Activated T-cell treated with anti-CD3 and anti-CD28 coated beads for 4 hours (primary cell): ENCODE measurements around the gene HOXC10.

ENCODE experiments used
- DNase-seq: peaks from one replicate; pipeline ENCODE4 v3.0.0-alpha.2; 2020

HOXC10 gene

DNA sequence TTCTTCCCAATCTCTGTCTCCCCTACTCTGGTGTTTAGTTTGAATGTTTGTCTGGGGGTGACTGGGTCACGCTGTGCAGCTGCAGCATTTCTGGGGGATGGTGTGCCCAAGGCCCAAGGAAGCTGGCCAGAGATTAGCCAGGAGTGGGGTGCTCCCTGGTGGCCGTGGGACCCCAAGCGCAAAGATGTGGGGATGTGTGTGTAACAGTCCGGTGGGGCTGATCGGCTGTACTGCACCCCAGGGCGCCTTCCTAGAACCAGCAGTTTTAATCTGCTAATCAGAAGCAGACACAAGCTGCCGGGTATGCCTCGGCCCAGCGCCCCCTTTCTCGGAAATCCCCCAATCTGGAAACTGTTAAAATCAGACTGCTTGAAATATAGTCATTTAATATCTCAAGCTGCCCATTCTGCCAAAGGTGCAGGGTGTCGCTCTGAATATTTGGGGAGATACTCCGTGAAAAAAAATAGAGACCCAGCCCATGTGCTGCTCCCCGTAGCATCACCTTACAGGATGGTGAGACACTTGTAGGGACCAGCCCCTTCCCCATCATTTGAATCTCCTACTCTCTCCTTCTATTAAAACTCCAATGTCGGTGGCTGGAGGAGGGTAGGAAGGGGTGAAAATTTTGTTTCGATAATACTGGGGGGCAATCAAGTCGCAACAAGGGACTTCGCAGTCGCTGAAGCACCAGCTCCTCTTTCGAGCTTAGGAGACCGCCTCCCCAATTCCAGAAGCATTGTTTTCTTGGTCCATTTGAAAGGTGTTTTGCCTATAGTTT is 19.3 kb downstream of the HOXC10 start:
- no peak for DNase-seq

DNA sequence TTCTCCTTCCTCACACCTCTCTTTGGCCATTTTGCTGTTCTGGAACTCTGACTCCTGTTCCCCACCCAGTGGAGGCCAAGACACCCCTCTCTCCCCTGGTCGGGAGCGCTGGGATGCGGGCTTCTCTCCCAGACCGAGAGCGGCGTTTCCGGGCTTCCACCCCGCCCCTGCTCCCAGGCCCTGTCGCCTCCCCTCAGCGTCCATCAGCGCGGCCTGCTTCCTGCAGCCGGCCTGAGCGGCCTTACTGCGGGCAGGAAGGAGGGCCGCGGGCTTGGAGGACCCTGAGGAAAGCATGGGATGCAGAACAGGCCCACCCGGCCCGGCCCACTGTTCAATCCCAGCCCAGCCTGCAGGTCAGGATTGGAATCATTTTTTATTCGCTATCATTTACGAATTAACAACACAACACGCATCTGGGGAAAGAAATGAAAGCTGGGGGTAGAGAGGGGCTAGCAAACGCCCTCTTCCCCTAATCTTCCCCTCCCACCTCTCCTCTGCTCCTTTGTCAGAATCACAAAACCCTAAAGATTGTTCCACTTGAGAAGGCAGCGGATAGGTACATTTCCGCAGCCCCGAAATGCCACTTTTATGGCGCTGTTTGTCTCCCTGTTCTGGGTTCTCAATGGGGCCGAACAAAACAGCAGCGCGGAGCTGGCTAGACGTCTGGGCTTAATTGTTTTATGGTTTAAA is 20.0 kb downstream of the HOXC10 start:
- no peak for DNase-seq

DNA sequence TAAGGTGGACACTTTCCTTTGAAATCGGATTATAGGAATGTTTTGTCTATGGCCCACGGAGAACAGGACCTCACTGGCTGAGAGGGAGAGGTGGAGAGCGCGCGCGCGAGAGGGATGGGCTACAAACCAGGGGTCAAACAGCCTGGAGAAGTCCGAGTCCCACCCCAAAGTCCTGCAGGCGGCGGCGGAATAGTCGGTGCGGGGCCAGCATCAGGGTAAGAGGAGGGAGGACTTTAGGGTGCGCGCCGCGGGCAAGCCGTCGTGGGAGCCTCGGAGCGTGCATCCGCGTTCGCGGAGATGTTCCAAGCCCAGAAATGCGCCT is 20.5 kb downstream of the HOXC10 start:
- DNase-seq: no peak

DNA sequence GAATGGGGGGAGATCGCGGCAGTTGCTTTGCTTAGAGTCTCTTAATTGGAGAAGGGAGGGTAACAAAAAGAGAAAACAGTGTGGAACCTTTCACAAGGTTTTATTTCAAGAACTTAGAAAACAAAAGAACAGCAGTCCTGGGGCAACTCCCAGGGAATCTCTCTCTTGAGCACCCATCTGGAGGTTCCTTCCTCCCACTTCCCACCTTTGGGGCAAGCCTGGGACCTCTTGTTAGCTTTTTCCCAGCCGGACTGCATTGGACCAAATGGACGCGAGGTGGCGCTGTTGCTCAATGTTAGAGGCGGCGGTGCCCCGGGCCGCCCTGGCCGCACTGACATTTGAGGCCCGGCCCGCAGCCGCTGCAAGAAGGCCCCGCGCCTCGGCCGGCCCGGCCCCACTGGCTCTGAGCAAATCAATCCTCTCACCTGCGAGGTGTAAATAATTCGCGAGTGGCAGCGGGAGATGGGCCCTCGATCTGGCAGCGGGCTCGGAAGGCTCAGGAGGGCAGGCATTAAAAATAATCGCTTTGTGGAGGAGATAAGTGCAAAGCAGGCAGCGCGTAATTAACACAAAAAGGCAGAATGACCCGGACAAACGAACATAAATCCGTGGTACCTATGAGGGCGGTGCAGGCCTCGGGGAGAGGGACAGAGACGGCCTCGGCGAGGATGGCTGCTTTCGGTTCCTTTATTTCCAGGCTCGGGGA is 21.1 kb downstream of the HOXC10 start:
- DNase-seq: peak; percentile 81

DNA sequence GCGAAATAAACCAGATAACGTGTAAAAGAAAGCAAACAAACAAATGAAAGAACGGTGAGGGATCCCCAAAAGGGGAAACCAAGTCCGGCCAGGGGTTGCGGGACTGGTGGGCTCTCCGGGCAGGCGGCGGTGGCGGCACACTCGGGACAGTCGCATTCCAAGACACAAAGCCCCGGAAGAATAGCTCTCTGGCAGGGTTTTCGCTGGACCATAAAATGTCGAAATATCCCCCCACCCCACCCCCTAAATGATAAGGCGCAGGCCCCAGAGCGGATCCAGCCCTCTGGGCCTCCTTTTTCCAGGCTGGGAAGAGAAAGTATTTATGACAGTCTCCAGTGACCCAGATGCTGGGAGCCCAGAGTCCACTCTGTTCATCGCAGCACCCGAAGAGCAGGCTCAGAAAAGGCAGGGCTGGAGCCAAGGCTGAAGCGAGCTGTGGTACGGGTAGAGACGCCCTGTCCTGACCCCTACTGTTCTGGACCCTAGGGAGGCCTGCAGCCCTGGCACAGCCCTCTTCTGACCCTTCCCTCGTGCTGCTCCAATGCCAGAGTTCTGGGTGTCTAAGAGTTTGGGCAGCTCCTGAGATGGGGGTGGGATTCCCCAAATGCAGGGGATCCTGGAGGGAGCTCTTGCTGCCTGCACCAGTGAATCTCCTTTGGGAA is 21.7 kb downstream of the HOXC10 start:
- DNase-seq: no peak

DNA sequence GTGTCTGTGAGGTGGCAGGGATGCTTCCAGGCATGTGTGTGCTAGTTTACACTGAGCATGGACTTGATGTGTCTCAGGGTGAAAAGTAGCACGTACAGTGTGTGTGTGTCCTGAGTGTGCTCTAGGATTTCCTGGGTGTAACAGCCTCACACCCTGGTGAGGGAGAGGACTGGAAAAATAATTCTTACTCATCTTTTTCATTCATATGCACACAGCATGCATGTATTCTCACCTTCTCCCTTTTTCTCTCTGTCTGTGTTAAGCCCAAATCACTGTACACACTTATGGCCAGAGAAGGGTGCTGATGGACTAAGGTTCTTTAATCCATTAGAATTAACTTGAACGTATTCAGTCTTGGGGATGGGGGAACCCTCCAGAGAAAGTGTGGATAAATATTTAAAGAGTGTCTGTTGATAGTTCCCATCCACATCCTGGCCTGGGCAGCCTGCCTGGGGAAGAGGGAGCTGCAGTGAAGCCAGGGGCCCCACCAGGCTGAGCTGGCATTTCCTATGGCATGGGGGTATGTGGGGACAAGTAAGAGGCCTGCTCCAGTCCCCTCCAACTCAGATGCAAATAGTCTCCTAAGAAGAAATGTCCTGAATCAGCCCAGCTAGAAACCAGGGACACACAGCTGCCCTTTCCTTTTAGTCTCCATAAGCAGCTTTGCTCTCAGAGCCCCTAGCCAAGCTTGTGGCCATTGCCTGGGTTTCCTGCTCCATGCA is 22.8 kb downstream of the HOXC10 start:
- no peak for DNase-seq

DNA sequence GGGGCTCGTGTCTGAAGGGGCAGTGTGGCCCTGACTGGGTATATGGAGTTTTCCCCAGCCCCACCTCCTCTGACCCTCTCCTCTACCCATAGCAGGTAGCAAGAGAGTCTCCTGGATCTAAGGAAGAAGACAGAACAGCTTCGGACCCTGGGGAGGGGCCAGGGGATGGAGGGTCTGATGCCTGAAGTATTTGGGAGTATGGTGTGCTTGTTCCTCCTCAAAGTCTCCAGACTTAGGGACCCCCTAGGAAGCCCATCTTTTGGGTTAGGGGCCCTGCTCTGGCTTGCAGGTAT is 23.3 kb downstream of the HOXC10 start:
- DNase-seq: no peak

DNA sequence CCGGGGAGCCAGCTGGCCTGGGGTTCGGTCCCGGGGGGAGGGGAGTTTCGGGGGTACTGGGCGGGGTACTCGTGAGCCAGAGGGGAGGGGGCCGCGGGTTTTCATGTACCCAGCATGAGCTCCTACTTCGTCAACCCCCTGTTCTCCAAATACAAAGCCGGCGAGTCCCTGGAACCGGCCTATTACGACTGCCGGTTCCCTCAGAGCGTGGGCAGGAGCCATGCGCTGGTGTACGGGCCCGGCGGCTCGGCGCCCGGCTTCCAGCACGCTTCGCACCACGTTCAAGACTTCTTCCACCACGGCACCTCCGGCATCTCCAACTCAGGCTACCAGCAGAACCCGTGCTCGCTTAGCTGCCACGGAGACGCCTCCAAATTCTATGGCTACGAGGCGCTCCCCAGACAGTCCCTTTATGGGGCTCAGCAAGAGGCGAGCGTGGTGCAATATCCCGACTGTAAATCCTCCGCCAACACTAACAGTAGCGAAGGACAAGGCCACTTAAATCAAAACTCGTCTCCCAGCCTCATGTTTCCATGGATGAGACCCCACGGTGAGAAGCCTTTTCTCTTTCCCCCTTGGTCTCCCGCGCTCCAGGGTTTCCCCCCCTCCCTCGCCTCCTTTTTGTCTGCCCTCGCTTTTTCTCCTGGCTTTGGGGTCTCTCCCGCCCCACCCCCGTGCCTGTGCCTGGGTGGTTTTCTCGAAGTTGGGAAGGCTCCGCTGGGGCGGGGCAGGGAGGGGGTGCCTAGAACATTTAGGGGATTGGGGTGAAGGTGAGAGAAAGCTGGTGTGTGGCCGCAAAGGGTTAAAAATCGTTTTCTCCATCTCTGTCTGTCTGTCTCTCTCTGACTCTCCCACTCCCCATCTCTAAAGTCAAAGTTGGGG is 24.5 kb downstream of the HOXC10 start:
- DNase-seq: no peak

DNA sequence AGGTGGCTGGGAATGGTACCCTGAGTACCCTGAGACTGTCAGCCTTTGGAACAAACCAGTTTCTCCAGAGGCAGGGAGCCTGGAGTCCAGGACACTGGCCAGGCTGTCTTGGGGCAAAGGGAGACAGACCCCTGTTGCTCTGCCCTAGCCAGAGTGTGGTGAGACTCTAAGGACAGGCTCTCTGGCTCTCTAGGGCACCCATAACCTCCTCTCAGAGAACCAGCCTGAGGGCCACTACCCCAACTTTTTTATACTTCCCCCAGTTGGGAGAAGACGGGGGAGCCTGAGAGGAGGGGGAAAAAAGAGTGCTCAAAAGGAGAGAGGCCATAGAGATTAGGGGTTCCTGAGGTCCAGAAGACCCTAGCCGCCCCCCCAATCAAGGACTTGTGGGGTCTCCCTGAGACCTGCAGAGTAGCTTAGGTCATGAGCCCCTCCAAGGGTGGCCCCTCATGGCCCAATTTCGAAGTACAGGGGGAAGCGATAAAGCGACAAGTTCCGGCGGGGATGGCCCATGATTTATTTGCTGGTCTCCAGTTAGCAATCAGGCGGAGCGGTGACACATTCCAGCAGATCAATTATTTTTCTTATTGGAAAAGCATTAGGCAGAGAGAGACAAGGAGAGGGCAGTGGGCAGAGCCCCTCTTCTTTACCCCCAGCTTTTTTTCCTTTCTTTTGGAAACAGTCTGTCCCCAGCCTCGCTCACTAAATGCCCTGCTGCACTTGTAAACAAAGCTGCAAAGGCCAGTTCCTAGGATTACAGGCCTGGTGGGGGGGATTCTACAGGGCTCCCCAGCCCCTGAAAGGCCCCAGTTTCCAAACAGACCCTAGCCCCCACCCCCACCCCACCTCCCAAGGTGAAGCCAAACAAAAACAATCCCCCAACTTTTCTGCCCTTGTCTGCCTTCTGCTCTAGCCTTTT is 25.4 kb downstream of the HOXC10 start:
- DNase-seq: no peak

DNA sequence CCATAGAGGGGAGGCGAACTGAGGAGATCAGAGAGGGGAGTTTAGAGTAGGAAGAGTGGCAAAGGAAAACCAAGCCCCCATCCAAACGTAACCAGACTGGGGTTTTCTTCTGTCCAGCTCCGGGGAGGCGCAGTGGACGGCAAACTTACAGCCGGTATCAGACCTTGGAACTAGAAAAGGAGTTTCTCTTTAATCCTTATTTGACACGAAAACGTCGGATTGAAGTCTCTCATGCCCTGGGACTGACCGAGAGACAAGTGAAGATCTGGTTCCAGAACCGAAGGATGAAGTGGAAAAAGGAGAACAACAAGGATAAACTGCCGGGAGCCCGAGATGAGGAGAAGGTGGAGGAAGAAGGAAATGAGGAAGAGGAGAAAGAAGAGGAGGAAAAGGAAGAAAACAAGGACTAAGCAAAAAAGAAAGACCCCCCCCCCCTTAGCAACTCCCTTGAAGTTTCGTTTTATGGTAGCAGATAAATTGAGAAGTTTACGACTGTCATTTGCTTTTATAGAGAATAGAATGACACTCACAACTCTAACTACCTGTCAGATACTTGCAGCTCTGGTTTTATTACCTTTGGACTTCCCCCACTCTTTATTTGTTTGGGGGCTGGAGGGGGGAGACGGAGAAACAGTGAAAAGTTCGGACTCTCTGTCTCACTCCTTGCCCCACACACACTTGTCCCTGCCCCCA is 26.2 kb downstream of the HOXC10 start:
- no peak for DNase-seq

DNA sequence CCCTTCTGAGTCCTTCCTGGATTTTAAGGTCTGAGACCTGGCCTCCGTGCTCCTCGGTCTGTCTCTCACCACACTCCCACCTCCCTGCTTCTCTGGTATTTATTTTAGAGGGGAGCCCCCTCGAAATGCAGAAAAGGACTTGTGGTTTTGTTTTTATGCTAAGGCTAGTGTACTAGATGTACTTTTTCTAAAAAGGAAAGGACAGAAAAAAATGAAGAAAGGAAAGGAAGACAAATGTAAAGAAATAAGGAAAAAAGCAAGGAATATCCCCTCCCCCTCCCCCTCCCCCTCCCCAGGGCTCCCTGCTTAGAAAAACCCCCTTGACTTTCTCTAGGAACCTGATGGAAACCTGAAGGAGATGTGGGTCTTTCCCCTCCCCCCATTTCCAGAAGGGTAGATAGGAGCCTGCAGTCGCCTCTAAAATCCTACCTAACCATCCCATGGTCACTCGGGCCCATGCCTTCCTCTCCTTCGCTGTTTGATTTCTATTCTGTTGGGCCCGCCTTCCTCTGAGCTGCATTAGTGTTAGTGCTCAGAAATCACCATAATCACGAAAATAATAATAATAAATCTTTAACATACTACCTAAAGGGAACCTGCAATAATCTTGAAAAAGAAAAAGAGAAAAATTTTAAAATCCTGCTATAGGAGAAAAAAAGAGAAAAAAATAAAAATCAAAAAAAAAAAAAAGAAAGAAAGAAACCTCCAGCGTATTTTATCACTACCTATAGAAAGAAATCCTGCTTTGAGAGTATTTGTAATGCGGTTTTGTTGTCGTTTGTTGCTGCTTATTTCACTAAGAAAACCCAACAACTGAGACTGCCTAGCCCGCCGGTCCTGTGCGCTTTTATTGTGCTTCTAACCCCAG is 27.0 kb downstream of the HOXC10 start:
- DNase-seq: no peak

DNA sequence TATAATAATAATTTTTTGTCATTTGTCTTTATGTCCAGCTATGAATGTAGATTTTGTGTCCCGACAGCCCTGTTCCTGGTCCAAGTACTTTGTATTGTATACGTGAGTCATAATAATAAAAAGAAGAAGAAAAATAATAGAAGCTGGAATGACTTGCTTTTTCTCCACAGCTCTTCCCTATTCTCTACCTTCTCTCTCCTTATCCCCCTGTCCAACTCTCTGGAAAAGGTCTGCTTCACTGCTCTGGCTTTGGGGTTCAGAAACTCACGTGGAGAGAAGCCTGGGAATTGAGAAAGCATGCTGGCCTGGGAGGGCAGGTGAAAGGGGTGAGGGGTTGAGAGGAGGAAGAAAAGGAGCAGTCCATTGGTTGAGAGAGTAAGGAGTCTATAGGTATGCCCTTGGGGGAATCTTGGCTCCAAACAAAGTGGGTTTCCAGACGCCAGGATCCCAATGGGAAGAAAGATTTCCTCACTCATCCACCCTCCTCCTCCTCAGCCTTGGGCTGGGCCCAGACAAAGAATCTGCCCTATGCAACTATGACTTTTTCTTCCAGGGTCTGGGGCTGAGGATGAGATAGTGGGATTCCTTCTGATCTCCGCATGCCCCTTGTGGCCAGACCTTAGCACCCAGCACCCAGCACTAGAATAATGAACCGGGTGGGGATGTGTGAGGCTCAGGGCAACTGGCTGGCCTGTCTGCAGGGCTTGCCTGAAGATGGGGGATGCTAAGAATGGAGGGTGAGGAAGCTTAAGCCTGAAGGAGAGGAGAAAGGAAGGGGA is 27.9 kb downstream of the HOXC10 start:
- no peak for DNase-seq

DNA sequence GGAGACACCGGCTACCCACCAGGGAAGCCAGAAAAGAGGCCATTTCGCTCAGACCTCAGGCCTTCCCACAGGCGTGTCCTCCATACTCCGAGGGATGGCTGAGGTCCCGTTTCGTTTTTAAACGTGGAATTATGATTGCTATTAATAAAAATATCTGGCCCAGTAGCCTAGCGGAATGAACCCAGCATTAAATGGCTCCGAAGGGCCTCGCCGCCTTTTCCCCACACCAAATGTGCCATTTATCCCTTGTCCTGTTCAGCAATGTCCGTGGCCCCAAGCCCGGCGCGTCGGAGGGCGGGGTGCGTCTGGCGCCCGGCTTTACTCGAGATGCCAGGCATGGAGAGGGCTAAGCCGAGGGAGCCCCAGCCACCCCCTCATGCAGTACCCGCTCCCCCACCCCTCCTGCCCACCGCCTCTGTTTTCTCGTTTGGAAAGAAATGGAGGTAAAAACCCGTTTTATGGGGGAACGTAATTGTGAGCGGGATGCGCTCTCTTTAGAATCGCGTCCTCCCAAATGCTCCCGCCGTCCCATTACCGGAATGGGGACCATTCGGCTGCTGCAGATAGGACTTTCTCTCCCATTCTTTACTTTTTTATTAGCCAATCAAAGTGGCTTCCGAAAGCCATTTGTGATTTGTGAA is 29.6 kb downstream of the HOXC10 start:
- DNase-seq: no peak

DNA sequence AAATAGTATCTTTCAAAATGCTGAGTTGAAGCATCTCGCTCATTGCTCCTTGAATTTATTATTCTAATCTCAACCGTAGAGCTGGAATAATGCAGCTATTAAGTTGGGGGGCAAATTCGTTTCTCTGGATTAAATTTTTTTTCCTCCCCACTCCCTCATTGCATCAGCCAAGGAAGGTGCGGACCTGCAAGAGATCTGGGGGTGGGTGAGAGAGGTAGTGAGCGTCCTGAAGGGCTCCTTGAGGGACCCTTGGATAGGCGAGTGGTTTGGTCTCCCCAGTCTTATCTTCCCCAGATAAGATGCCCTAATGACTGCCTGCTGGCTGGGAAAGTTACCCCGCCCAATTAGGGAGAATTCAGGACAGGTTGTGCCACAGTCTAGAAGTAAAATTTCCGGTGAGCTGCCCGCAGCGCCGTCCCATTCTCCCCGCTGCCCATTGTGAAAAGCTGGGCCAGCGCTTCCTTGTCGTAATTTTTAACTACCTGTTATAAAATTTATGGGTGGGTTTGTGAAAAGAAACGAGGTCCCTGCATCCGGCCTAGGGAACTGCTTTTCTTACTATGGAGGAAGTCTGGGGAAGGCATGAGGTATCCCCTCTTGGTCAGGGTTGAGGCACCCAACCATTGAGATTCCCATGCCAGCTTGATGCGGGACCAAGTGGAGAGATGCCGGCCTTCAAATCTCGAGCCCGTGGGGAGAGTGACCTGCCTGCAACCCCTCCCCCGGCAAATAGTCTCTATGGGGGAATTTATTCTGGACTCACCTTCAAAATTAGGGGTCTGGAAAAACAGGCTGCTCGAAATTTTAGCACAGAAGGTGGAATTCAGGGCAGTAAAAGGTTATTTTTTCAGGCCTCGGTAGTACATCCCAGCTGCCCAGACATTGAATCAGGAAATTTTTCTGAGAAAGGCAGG is 30.3 kb downstream of the HOXC10 start:
- DNase-seq: no peak

DNA sequence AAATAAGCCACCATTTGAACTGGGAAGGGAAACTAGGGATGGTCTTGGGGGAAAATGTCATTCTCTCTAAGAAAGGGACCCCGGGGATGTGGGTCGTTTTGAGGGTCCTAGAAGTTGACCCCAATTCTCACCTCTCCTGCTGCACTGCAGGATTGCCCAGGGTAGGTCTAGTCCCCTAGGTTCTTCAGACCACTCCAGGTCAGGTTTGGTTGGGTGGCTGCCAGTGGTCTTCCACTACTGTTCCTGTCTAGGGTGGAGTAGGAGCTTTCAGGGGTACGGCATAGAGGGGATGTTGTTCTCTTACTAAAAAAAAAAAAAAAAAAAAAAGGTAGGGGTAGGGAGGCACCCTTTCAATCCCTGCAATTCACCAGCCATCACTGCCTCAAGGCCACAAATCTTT is 31.1 kb downstream of the HOXC10 start:
- DNase-seq: no peak

DNA sequence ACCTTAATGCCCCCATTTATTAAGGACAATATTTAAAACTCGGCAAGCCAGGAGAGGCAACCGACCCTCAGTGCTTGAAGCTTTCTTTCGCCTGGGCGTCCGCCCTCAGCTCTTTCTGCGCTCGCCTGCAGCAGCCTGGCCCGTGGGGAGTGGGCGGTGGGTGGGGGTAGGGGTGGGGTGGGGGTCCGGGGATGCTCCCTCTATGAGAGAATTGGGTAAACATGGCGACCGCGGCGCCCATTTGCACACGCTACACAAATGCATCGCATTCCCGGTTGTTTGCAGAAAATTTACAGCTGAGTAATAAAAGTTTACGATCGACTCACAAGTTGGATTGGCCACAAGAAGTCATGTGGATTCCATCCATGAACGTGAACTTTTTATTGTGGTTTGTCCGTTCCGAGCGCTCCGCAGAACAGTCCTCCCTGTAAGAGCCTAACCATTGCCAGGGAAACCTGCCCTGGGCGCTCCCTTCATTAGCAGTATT is 31.6 kb downstream of the HOXC10 start:
- no peak for DNase-seq
